SK-N-SH treated with all-trans-retinoic acid at 6 μM for 48 hours (cell line): ENCODE data around the gene ROBO1.

Experiments
- ATAC-seq: fragments of 200-7000 bp; cut with Tn5 transposase; 3 replicates; pipeline ENCODE4 v1.9.1; 2020; ENCODE audit warnings: mild to moderate bottlenecking, moderate library complexity
- ARNTL ChIP-seq: fragments of 450-650 bp; formaldehyde crosslinking; IDR thresholded peaks from 2 replicates; pipeline ENCODE4 v1.5.0; 2020; ENCODE audit warnings: low read depth, mild to moderate bottlenecking, moderate library complexity, borderline replicate concordance
- BACH2 ChIP-seq: fragments of 250-450 bp; sonication (Bioruptor Pico); IDR thresholded peaks from 2 replicates; pipeline ENCODE4 v1.9.0; 2021; ENCODE audit warnings: mild to moderate bottlenecking, borderline replicate concordance
- CREB5 ChIP-seq: fragments of 250-450 bp; sonication (Bioruptor Pico); IDR thresholded peaks from 2 replicates; pipeline ENCODE4 v1.5.1; 2020; ENCODE audit warnings: low read depth, mild to moderate bottlenecking, moderate library complexity
- CSDC2 ChIP-seq: fragments of 250-450 bp; sonication (Bioruptor Pico); IDR thresholded peaks from 2 replicates; pipeline ENCODE4 v1.5.0; 2020; ENCODE audit warnings: mild to moderate bottlenecking, moderate library complexity
- ESRRG ChIP-seq: fragments of 250-450 bp; sonication (Bioruptor Pico); IDR thresholded peaks from 2 replicates; pipeline ENCODE4 v1.6.1; 2021; ENCODE audit warnings: mild to moderate bottlenecking
- GLIS3 ChIP-seq: fragments of 250-450 bp; sonication (Bioruptor Pico); IDR thresholded peaks from 2 replicates; pipeline ENCODE4 v1.5.0; 2020; ENCODE audit warnings: mild to moderate bottlenecking, moderate library complexity
- ISL1 ChIP-seq: fragments of 250-450 bp; sonication (Bioruptor Pico); IDR thresholded peaks from 2 replicates; pipeline ENCODE4 v2.1.2; 2022; ENCODE audit warnings: mild to moderate bottlenecking, moderate library complexity
- PPARA ChIP-seq: fragments of 250-450 bp; sonication (Bioruptor Pico); IDR thresholded peaks from 2 replicates; pipeline ENCODE4 v1.5.0; 2020; ENCODE audit warnings: mild to moderate bottlenecking, borderline replicate concordance
- RARB ChIP-seq: fragments of 250-450 bp; sonication (Bioruptor Pico); IDR thresholded peaks from 2 replicates; pipeline ENCODE4 v1.8.0; 2021; ENCODE audit warnings: mild to moderate bottlenecking, moderate library complexity
- SNAI2 ChIP-seq: fragments of 250-450 bp; sonication (Bioruptor Pico); IDR thresholded peaks from 2 replicates; pipeline ENCODE4 v1.5.0; 2020; ENCODE audit warnings: mild to moderate bottlenecking, moderate library complexity
- TCF4 ChIP-seq: fragments of 250-450 bp; sonication (Bioruptor Pico); IDR thresholded peaks from 2 replicates; pipeline ENCODE4 v1.8.0; 2021; ENCODE audit warnings: mild to moderate bottlenecking, moderate library complexity, borderline replicate concordance
- TOX ChIP-seq: fragments of 250-450 bp; sonication (Bioruptor Pico); IDR thresholded peaks from 2 replicates; pipeline ENCODE4 v1.8.0; 2021; ENCODE audit warnings: mild to moderate bottlenecking, moderate library complexity, borderline replicate concordance
- ZC3H10 ChIP-seq: fragments of 250-450 bp; sonication (Bioruptor Pico); IDR thresholded peaks from 2 replicates; pipeline ENCODE4 v1.5.1; 2021; ENCODE audit warnings: mild to moderate bottlenecking, moderate library complexity
- ZFP3 ChIP-seq: fragments of 250-450 bp; sonication (Bioruptor Pico); IDR thresholded peaks from 2 replicates; pipeline ENCODE4 v1.5.0; 2020; ENCODE audit warnings: mild to moderate bottlenecking, moderate library complexity
- ZFP30 ChIP-seq: fragments of 450-650 bp; formaldehyde crosslinking; IDR thresholded peaks from 2 replicates; pipeline ENCODE4 v1.5.0; 2022; ENCODE audit warnings: mild to moderate bottlenecking, moderate library complexity
- ZNF565 ChIP-seq: fragments of 450-650 bp; formaldehyde crosslinking; conservative IDR thresholded peaks from 2 replicates; pipeline ENCODE4 v1.5.0; 2020; ENCODE audit warnings: low read depth, mild to moderate bottlenecking, moderate library complexity
- ZNF70 ChIP-seq: fragments of 450-650 bp; formaldehyde crosslinking; IDR thresholded peaks from 2 replicates; pipeline ENCODE4 v1.5.0; 2020; ENCODE audit warnings: mild to moderate bottlenecking, moderate library complexity
- TF ChIP-seq, protein P1 (sequence below): fragments of 250-450 bp; sonication (Bioruptor Pico); IDR thresholded peaks from 2 replicates; pipeline ENCODE4 v1.8.0; 2021; ENCODE audit warnings: low read depth, mild to moderate bottlenecking, moderate library complexity, borderline replicate concordance
- TF ChIP-seq, protein P2 (sequence below): fragments of 250-450 bp; sonication (Bioruptor Pico); IDR thresholded peaks from 2 replicates; pipeline ENCODE4 v1.5.0; 2020; ENCODE audit warnings: mild to moderate bottlenecking, moderate library complexity
- TF ChIP-seq, protein P3 (sequence below): fragments of 250-450 bp; sonication (Bioruptor Pico); IDR thresholded peaks from 2 replicates; pipeline ENCODE4 v1.8.0; 2020; ENCODE audit warnings: mild to moderate bottlenecking, moderate library complexity, borderline replicate concordance
- TF ChIP-seq, protein P4 (sequence below): fragments of 250-450 bp; sonication (Bioruptor Pico); IDR thresholded peaks from 2 replicates; pipeline ENCODE4 v1.5.1; 2021; ENCODE audit warnings: mild to moderate bottlenecking, moderate library complexity

The ROBO1 gene

DNA sequence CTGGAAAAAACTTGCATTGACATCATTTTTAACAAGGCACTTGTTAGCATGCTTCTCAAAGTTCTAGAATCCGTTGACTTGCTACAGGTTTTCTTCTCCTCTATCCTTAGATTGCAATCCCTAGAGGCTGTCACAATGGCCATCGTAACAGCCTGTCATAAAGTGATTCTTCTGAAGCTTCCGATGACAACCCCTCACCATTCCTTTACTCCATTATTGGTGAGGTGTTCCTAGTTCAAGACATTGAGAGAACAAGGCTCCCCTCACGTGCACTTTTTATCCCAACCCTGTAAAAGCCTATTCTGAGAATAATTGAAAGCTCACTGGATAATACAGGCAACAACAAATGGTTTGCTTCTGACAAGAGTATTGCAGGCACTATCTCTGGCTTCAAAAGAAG is 131.4 kb downstream of the ROBO1 start:
- TF ChIP-seq SNAI2 (CRISPR knock-in tag) (no peak), ZC3H10 (CRISPR knock-in tag) (no peak), ZNF70 (no peak), ARNTL (no peak), TCF4 (CRISPR knock-in tag) (no peak), ESRRG (no peak)
- TF ChIP-seq, all 23 proteins: peak for 0
- ATAC-seq: no peak

DNA sequence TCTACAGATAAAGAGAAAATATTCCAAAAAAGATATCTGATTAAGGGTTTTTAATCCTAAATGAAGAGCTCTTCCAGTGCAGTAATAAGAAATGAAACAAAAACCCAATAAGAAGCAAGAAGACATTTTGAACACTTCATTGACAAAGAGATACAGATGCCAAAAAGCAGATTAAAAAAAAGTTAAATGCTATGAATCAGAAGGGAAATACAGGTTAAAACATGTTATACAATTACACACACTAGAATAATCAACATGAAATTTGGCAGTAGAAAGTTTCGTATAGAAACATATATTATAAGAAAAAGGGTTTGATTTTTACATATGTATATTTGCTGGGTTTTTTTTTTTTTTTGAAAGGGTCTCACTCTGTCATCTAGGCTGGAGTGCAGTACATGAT is 135.0 kb downstream of the ROBO1 start:
- TF ChIP-seq PPARA: no peak
- TF ChIP-seq CREB5: no peak
- no peak for TF ChIP-seq ZFP3 (CRISPR knock-in tag)
- TF ChIP-seq, protein P1, sequence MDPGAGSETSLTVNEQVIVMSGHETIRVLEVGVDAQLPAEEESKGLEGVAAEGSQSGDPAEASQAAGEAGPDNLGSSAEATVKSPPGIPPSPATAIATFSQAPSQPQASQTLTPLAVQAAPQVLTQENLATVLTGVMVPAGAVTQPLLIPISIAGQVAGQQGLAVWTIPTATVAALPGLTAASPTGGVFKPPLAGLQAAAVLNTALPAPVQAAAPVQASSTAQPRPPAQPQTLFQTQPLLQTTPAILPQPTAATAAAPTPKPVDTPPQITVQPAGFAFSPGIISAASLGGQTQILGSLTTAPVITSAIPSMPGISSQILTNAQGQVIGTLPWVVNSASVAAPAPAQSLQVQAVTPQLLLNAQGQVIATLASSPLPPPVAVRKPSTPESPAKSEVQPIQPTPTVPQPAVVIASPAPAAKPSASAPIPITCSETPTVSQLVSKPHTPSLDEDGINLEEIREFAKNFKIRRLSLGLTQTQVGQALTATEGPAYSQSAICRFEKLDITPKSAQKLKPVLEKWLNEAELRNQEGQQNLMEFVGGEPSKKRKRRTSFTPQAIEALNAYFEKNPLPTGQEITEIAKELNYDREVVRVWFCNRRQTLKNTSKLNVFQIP: no peak
- no peak for TF ChIP-seq ZC3H10 (CRISPR knock-in tag)
- TF ChIP-seq, protein P2, sequence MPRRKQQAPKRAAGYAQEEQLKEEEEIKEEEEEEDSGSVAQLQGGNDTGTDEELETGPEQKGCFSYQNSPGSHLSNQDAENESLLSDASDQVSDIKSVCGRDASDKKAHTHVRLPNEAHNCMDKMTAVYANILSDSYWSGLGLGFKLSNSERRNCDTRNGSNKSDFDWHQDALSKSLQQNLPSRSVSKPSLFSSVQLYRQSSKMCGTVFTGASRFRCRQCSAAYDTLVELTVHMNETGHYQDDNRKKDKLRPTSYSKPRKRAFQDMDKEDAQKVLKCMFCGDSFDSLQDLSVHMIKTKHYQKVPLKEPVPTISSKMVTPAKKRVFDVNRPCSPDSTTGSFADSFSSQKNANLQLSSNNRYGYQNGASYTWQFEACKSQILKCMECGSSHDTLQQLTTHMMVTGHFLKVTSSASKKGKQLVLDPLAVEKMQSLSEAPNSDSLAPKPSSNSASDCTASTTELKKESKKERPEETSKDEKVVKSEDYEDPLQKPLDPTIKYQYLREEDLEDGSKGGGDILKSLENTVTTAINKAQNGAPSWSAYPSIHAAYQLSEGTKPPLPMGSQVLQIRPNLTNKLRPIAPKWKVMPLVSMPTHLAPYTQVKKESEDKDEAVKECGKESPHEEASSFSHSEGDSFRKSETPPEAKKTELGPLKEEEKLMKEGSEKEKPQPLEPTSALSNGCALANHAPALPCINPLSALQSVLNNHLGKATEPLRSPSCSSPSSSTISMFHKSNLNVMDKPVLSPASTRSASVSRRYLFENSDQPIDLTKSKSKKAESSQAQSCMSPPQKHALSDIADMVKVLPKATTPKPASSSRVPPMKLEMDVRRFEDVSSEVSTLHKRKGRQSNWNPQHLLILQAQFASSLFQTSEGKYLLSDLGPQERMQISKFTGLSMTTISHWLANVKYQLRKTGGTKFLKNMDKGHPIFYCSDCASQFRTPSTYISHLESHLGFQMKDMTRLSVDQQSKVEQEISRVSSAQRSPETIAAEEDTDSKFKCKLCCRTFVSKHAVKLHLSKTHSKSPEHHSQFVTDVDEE: no peak
- TF ChIP-seq SNAI2 (CRISPR knock-in tag): no peak
- no peak for TF ChIP-seq BACH2 (CRISPR knock-in tag)
- no peak for TF ChIP-seq ZFP30 (CRISPR knock-in tag)
- TF ChIP-seq ESRRG: no peak
- no peak for TF ChIP-seq ISL1 (CRISPR knock-in tag)
- no peak for TF ChIP-seq CSDC2 (CRISPR knock-in tag)
- no peak for TF ChIP-seq RARB
- no peak for TF ChIP-seq ZNF565
- TF ChIP-seq TOX (CRISPR knock-in tag): no peak
- TF ChIP-seq, protein P3, sequence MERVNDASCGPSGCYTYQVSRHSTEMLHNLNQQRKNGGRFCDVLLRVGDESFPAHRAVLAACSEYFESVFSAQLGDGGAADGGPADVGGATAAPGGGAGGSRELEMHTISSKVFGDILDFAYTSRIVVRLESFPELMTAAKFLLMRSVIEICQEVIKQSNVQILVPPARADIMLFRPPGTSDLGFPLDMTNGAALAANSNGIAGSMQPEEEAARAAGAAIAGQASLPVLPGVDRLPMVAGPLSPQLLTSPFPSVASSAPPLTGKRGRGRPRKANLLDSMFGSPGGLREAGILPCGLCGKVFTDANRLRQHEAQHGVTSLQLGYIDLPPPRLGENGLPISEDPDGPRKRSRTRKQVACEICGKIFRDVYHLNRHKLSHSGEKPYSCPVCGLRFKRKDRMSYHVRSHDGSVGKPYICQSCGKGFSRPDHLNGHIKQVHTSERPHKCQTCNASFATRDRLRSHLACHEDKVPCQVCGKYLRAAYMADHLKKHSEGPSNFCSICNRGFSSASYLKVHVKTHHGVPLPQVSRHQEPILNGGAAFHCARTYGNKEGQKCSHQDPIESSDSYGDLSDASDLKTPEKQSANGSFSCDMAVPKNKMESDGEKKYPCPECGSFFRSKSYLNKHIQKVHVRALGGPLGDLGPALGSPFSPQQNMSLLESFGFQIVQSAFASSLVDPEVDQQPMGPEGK (CRISPR knock-in tag): no peak
- no peak for TF ChIP-seq GLIS3 (CRISPR knock-in tag)
- ATAC-seq: no peak

DNA sequence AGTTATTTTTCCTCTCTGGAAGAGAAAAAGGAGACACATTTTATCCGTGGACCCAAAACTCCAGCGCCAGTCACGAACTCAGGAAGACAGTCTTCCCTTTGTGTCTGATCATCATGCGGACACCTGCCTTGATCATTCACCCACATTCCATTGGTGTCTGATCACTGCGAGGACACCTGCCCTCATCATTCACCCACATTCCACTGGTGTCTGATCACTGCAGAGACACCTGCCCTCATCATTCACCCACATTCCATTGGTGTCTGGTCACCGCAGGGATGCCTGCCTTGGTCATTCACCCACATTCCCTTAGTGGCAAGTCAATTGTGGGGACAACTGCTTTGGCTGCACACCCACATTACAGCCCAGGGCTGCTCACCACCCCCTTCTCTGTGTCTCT is 148.9 kb downstream of the ROBO1 start:
- no peak for ATAC-seq
- TF ChIP-seq, protein P4, sequence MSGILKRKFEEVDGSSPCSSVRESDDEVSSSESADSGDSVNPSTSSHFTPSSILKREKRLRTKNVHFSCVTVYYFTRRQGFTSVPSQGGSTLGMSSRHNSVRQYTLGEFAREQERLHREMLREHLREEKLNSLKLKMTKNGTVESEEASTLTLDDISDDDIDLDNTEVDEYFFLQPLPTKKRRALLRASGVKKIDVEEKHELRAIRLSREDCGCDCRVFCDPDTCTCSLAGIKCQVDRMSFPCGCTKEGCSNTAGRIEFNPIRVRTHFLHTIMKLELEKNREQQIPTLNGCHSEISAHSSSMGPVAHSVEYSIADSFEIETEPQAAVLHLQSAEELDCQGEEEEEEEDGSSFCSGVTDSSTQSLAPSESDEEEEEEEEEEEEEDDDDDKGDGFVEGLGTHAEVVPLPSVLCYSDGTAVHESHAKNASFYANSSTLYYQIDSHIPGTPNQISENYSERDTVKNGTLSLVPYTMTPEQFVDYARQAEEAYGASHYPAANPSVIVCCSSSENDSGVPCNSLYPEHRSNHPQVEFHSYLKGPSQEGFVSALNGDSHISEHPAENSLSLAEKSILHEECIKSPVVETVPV (CRISPR knock-in tag): no peak
- TF ChIP-seq ZFP30 (CRISPR knock-in tag): no peak

- ATAC-seq: no peak
- TF ChIP-seq, protein P1: no peak
- TF ChIP-seq, protein P3 (CRISPR knock-in tag): no peak
- no peak for TF ChIP-seq ZC3H10 (CRISPR knock-in tag)
- TF ChIP-seq CREB5: no peak
These were observed 161.4 kb downstream of the ROBO1 start for GRCh38 chr3:79606414-79606813.
